H1 (cell line): ENCODE data around the gene TBC1D9. TPM values are rescaled to one million over a fixed set of nuclear protein-coding genes. Genes with fewer than 3 reads are reported as not detected.

Experiments
- CTCF ChIA-PET: fragments of 300-600 bp; sonication (Branson Sonifier 250); formaldehyde crosslinking; loops from one replicate; lab custom pipeline; 2021; ENCODE audit not compliant: partially characterized antibody; lab: Charles Lee
- POLR2A ChIA-PET: fragments of 300-600 bp; sonication (Branson Sonifier 250); formaldehyde crosslinking; loops from one replicate; lab custom pipeline; 2021; ENCODE audit warnings: inconsistent platforms; ENCODE audit not compliant: partially characterized antibody; lab: Charles Lee
- DNase-seq, 2 experiments: peaks; one replicate each; pipeline versions ENCODE4 v3.0.0 to v3.0.0-alpha.2; 2010 to 2022; ENCODE audit warnings: low spot score in 2 of 2, low read depth in 1 of 2, mixed read lengths in 1 of 2
- FAIRE-seq: peaks from 2 replicates; lab custom pipeline; 2011; peaks lifted over from hg19 to GRCh38; lab: Jason Lieb, UNC
- H2AFZ ChIP-seq: 2 replicates; pipeline ENCODE4 v1.8.1; 2012; ENCODE audit warnings: low read length, inconsistent platforms
- H2AK5ac ChIP-seq: 2 replicates; pipeline ENCODE4 v1.6.1; 2013; ENCODE audit warnings: low read depth, low read length
- H2BK120ac ChIP-seq: replicated peaks from 2 replicates; pipeline ENCODE3; 2013; ENCODE audit warnings: low read depth, low read length, inconsistent platforms
- H2BK12ac ChIP-seq: 2 replicates; pipeline ENCODE4 v1.6.1; 2013; ENCODE audit warnings: low read depth, low read length
- H2BK15ac ChIP-seq: 2 replicates; pipeline ENCODE4 v1.6.1; 2013; ENCODE audit warnings: low read length
- H2BK20ac ChIP-seq: 2 replicates; pipeline ENCODE4 v1.6.1; 2013; ENCODE audit warnings: low read length
- H2BK5ac ChIP-seq: 2 replicates; pipeline ENCODE4 v1.6.1; 2013; ENCODE audit warnings: low read depth, low read length
- H3K14ac ChIP-seq: 2 replicates; pipeline ENCODE4 v1.6.1; 2013; ENCODE audit warnings: inconsistent platforms; ENCODE audit not compliant: insufficient read length
- H3K18ac ChIP-seq: 2 replicates; pipeline ENCODE4 v1.6.1; 2013; ENCODE audit warnings: low read length; ENCODE audit errors: extremely low read depth
- H3K23ac ChIP-seq: 2 replicates; pipeline ENCODE4 v1.6.1; 2013; ENCODE audit warnings: inconsistent platforms; ENCODE audit not compliant: insufficient read length
- H3K23me2 ChIP-seq: 2 replicates; pipeline ENCODE4 v1.6.1; 2013; ENCODE audit warnings: low read depth, low read length
- H3K27ac ChIP-seq: 2 replicates; pipeline ENCODE4 v1.6.1; 2011; ENCODE audit warnings: low read depth, low read length, inconsistent platforms
- H3K27me3 ChIP-seq, 4 experiments: replicated peaks in 1 of 4; 1 replicate in 1 of 4; 2 replicates in 3 of 4; pipeline versions ENCODE4 v1.6.1 to v1.8.1; 2011 to 2013; ENCODE audit warnings: low read length in 3 of 4, mild to moderate bottlenecking in 3 of 4, inconsistent platforms in 2 of 4, mixed read lengths in 2 of 4, moderate library complexity in 1 of 4; ENCODE audit not compliant: control insufficient read depth in 3 of 4, insufficient read depth in 3 of 4; ENCODE audit errors: extremely low read depth in 1 of 4
- H3K36me3 ChIP-seq, 4 experiments: 2 replicates each; pipeline versions ENCODE4 v1.6.1 to v1.8.1; 2011 to 2013; ENCODE audit warnings: mild to moderate bottlenecking in 4 of 4, low read length in 3 of 4, moderate library complexity in 2 of 4, control low read depth in 1 of 4, inconsistent platforms in 1 of 4; ENCODE audit not compliant: insufficient read depth in 4 of 4, control insufficient read depth in 2 of 4
- H3K4ac ChIP-seq: replicated peaks from 2 replicates; pipeline ENCODE3; 2013; ENCODE audit warnings: low read length, low read depth, mixed read lengths, inconsistent platforms; ENCODE audit not compliant: insufficient read length
- H3K4me1 ChIP-seq, 4 experiments: replicated peaks in 1 of 4; 1 replicate in 1 of 4; 2 replicates in 3 of 4; pipeline versions ENCODE4 v1.6.1 to v1.8.1; 2011 to 2013; ENCODE audit warnings: low read length in 3 of 4, inconsistent platforms in 2 of 4, mixed read lengths in 1 of 4; ENCODE audit not compliant: insufficient read depth in 4 of 4, control insufficient read depth in 3 of 4
- H3K4me2 ChIP-seq, 2 experiments: 2 replicates each; pipeline versions ENCODE4 v1.6.1 to v1.8.1; 2011 to 2013; ENCODE audit warnings: low read depth in 2 of 2, low read length in 2 of 2, control low read depth in 1 of 2, inconsistent platforms in 1 of 2, mild to moderate bottlenecking in 1 of 2; ENCODE audit not compliant: insufficient read depth in 1 of 2
- H3K4me3 ChIP-seq, 4 experiments: fragments of 200-600, 300-600 bp in 1 of 4; sonication (generic), shearing (Covaris generic), sonication (Bioruptor Twin) in 1 of 4; 2 replicates each; pipeline versions ENCODE4 v1.5.1 to v1.8.1; 2011 to 2016; ENCODE audit warnings: low read length in 4 of 4, low read depth in 3 of 4, control low read depth in 2 of 4, inconsistent platforms in 2 of 4, mild to moderate bottlenecking in 2 of 4, mixed read lengths in 1 of 4, moderate library complexity in 1 of 4; ENCODE audit not compliant: insufficient read depth in 2 of 4; ENCODE audit errors: extremely low read depth in 1 of 4
- H3K56ac ChIP-seq: replicated peaks from 2 replicates; pipeline ENCODE3; 2013; ENCODE audit warnings: low read depth, mild to moderate bottlenecking, mixed read lengths, low read length, inconsistent platforms; ENCODE audit not compliant: insufficient read length
- H3K79me1 ChIP-seq: 2 replicates; pipeline ENCODE4 v1.6.1; 2013; ENCODE audit warnings: low read depth, low read length, control low read depth
- H3K79me2 ChIP-seq, 2 experiments: 2 replicates each; pipeline versions ENCODE4 v1.6.1 to v1.8.1; 2012 to 2013; ENCODE audit warnings: low read length in 2 of 2, mild to moderate bottlenecking in 2 of 2, inconsistent platforms in 1 of 2; ENCODE audit not compliant: insufficient read depth in 2 of 2, control insufficient read depth in 1 of 2
- H3K9ac ChIP-seq, 4 experiments: replicated peaks in 1 of 4; 1 replicate in 1 of 4; 2 replicates in 3 of 4; pipeline versions ENCODE4 v1.6.1 to v1.8.1; 2011 to 2013; ENCODE audit warnings: low read depth in 3 of 4, low read length in 3 of 4, control low read depth in 2 of 4, mild to moderate bottlenecking in 2 of 4, moderate library complexity in 2 of 4, inconsistent platforms in 1 of 4; ENCODE audit errors: extremely low read depth in 1 of 4
- H3K9me3 ChIP-seq, 2 experiments: 2 replicates each; pipeline versions ENCODE4 v1.6.1 to v1.8.1; 2012 to 2013; ENCODE audit warnings: mild to moderate bottlenecking in 2 of 2, moderate library complexity in 2 of 2, control low read depth in 1 of 2, inconsistent platforms in 1 of 2, low read depth in 1 of 2, low read length in 1 of 2, mixed read lengths in 1 of 2; ENCODE audit not compliant: insufficient read depth in 2 of 2
- H4K20me1 ChIP-seq, 2 experiments: replicated peaks in 1 of 2; 2 replicates each; pipeline versions ENCODE3 to v1.8.1; 2011 to 2013; ENCODE audit warnings: inconsistent platforms in 2 of 2, low read length in 2 of 2, mild to moderate bottlenecking in 1 of 2; ENCODE audit not compliant: insufficient read depth in 2 of 2, control insufficient read depth in 1 of 2
- H4K5ac ChIP-seq: 2 replicates; pipeline ENCODE4 v1.6.1; 2013; ENCODE audit warnings: low read length, low read depth, mixed read lengths, inconsistent platforms; ENCODE audit not compliant: insufficient read length
- H4K8ac ChIP-seq: 2 replicates; pipeline ENCODE4 v1.8.0; 2013; ENCODE audit warnings: mild to moderate bottlenecking, moderate library complexity, low read length, inconsistent platforms; ENCODE audit not compliant: insufficient read depth; ENCODE audit errors: extremely low read depth
- H4K91ac ChIP-seq: replicated peaks from 2 replicates; pipeline ENCODE3; 2013; ENCODE audit warnings: low read length, mixed read lengths, inconsistent platforms; ENCODE audit not compliant: insufficient read length
- BCL11A ChIP-seq, 2 experiments: IDR thresholded peaks; one replicate each; pipeline ENCODE4 v1.6.1; 2011; ENCODE audit warnings: low read depth in 2 of 2, low read length in 2 of 2, mild to moderate bottlenecking in 2 of 2
- FOSL1 ChIP-seq: IDR thresholded peaks from 2 replicates; pipeline ENCODE4 v1.6.1; 2011; ENCODE audit warnings: mild to moderate bottlenecking, low read depth, low read length, moderate library complexity; ENCODE audit not compliant: insufficient read depth
- NANOG ChIP-seq: IDR thresholded peaks from 2 replicates; pipeline ENCODE4 v1.6.1; 2011; ENCODE audit warnings: low read length, low read depth, mild to moderate bottlenecking, inconsistent platforms; ENCODE audit not compliant: insufficient read depth, poor library complexity, severe bottlenecking
- RBBP5 ChIP-seq: IDR thresholded peaks from 2 replicates; pipeline ENCODE4 v1.7.1; 2012; ENCODE audit warnings: low read depth, mild to moderate bottlenecking, inconsistent platforms, low read length, moderate library complexity, borderline replicate concordance
- RXRA ChIP-seq: IDR thresholded peaks from 2 replicates; pipeline ENCODE4 v1.6.1; 2011; ENCODE audit warnings: low read depth, mild to moderate bottlenecking, low read length, moderate library complexity; ENCODE audit not compliant: insufficient read depth
- SIN3A ChIP-seq, 2 experiments: IDR thresholded peaks in 1 of 2; conservative IDR thresholded peaks in 1 of 2; 2 replicates each; pipeline ENCODE4 v1.6.1; 2011 to 2012; ENCODE audit warnings: low read length in 2 of 2, improper control_type of control experiment in 1 of 2, low read depth in 1 of 2, mild to moderate bottlenecking in 1 of 2
- SIRT6 ChIP-seq: IDR thresholded peaks from one replicate; pipeline ENCODE4 v1.7.1; 2012; ENCODE audit warnings: low read length, inconsistent platforms
- SIX5 ChIP-seq: IDR thresholded peaks from 2 replicates; pipeline ENCODE4 v1.6.1; 2011; ENCODE audit warnings: mild to moderate bottlenecking, low read depth, low read length
- TCF12 ChIP-seq: IDR thresholded peaks from 2 replicates; pipeline ENCODE4 v1.6.1; 2011; ENCODE audit warnings: low read depth, mild to moderate bottlenecking, low read length
- WGBS, 2 experiments: shearing (Covaris generic) in 1 of 2; methylation state at CpG; one replicate each; pipeline versions ENCODE4 v1.1.6 to v1.1.7; 2013 to 2015; ENCODE audit warnings: low lambda C conversion rate in 2 of 2, mixed read lengths in 2 of 2, inconsistent platforms in 1 of 2, low coverage in 1 of 2, missing lambda C conversion rate in 1 of 2; ENCODE audit not compliant: insufficient replicate concordance in 2 of 2, insufficient coverage in 1 of 2, insufficient read length in 1 of 2; ENCODE audit errors: extremely low coverage in 1 of 2, missing lambda C conversion rate in 1 of 2; 5-methylcytosine and 5-hydroxymethylcytosine counted together
- polyA plus RNA-seq, 7 experiments: library from polyadenylated mRNA; depleted of rRNA in 3 of 7; stranded (reverse) in 5 of 7; unstranded in 2 of 7; fragments of >200 nt in 5 of 7; fragments of 200-250 nt in 2 of 7; gene quantifications; 1 replicate in 5 of 7; 2 replicates in 1 of 7; 4 replicates in 1 of 7; pipeline versions ENCODE4 v1.2.1 to v1.2.3, GENCODE V29; 2011 to 2013; ENCODE audit warnings: missing spikeins in 2 of 7, mixed read lengths in 2 of 7
- total RNA-seq: library from RNA; stranded (reverse); fragmentation: NEBNext Ultra II Directional; extraction: Animal tissue kit (Norgen Biotek cat#: 25700); gene quantifications from 2 replicates; pipeline ENCODE4 v1.2.1, GENCODE V29; 2021
- TF ChIP-seq, protein P1 (sequence below): IDR thresholded peaks from 2 replicates; pipeline ENCODE4 v1.6.1; 2012; ENCODE audit warnings: inconsistent platforms
- TF ChIP-seq, protein P2 (sequence below): IDR thresholded peaks from 2 replicates; pipeline ENCODE4 v1.6.1; 2011; ENCODE audit warnings: low read length, improper control_type of control experiment

TBC1D9 gene
- total and polyA plus RNA-seq, 2 of the 8 experiments (the other 6 are each of a cell fraction or from before 2014, with no cell fraction given): 0.94 to 1.0 TPM

- no peak overlapping the region for H2BK120ac ChIP-seq
- H3K18ac ChIP-seq: no peak overlapping the region
- H2BK20ac ChIP-seq: no peak overlapping the region
- no peak overlapping the region for H4K8ac ChIP-seq
- H3K36me3 ChIP-seq: no peaks in the 10 kb centered on the region
- no peak overlapping the region for H3K9ac ChIP-seq
- no peak overlapping the region for H3K4me2 ChIP-seq
- H3K23ac ChIP-seq: no peak overlapping the region
- H2BK12ac ChIP-seq: no peak overlapping the region
- H4K91ac ChIP-seq: no peak overlapping the region
- no peak overlapping the region for H3K14ac ChIP-seq
- POLR2A ChIA-PET: no interaction called here
- no peaks in the 10 kb centered on the region; a peak in 1 of 7 replicates for H3K4me1 ChIP-seq
- H3K4me3 ChIP-seq: no peak overlapping the region
- H3K27me3 ChIP-seq: no peaks in the 10 kb centered on the region
- no peaks in the 10 kb centered on the region for H3K79me1 ChIP-seq
- no peak overlapping the region for H4K5ac ChIP-seq
- no peak overlapping the region for H2AK5ac ChIP-seq
- no peak overlapping the region for H2BK5ac ChIP-seq
- no peaks in the 10 kb centered on the region for H4K20me1 ChIP-seq
- 93% methylated on average over 6 of the region's 6 CpGs; no CpG with 5 or more reads in 1 of the 2 experiments for WGBS, 2 experiments
- no peak overlapping the region for H3K27ac ChIP-seq
- no peaks in the 10 kb centered on the region for H3K79me2 ChIP-seq
- CTCF ChIA-PET: interaction anchor here (1.3 to 1.6 kb wide), 2 partner anchors 9 to 44 kb away, joined by 4 to 5 read pairs; no protein-coding TSS in a partner anchor
- no peak overlapping the region for H3K4ac ChIP-seq
- no peak overlapping the region for H2BK15ac ChIP-seq
- no peak overlapping the region for H2AFZ ChIP-seq
- H3K56ac ChIP-seq: no peak overlapping the region
- no peaks in the 10 kb centered on the region for H3K23me2 ChIP-seq
- FAIRE-seq: no peak
- no peak for DNase-seq
- H3K9me3 ChIP-seq: no peaks in the 10 kb centered on the region
- no peak for TF ChIP-seq BCL11A (IDR thresholded peaks at IDR 0.05; ENCODE audit: low read depth in 2 of 2, low read length in 2 of 2)
- TF ChIP-seq NANOG: no peak
- TF ChIP-seq, protein P1, sequence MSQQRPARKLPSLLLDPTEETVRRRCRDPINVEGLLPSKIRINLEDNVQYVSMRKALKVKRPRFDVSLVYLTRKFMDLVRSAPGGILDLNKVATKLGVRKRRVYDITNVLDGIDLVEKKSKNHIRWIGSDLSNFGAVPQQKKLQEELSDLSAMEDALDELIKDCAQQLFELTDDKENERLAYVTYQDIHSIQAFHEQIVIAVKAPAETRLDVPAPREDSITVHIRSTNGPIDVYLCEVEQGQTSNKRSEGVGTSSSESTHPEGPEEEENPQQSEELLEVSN: no peak
- TF ChIP-seq, protein P2, sequence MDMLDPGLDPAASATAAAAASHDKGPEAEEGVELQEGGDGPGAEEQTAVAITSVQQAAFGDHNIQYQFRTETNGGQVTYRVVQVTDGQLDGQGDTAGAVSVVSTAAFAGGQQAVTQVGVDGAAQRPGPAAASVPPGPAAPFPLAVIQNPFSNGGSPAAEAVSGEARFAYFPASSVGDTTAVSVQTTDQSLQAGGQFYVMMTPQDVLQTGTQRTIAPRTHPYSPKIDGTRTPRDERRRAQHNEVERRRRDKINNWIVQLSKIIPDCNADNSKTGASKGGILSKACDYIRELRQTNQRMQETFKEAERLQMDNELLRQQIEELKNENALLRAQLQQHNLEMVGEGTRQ: no peak
- no peak for TF ChIP-seq SIRT6
- TF ChIP-seq TCF12: no peak
- TF ChIP-seq RXRA: no peak
- no peak for TF ChIP-seq RBBP5
- no peak for TF ChIP-seq SIX5
- TF ChIP-seq FOSL1: no peak
- TF ChIP-seq SIN3A (conservative IDR thresholded peaks at IDR 0.05 in 1 of 2, IDR thresholded peaks at IDR 0.05 in 1 of 2; ENCODE audit: low read depth in 1 of 2, low read length in 2 of 2): no peak
Measured at GRCh38 chr4:140702096-140702757, 54.0 kb downstream of the TBC1D9 start.
